HG02943 (cell line): ENCODE results near the gene RABGAP1L.
"Not testable (repeated sequence)": the region's sequence is repeated elsewhere in the genome, so short reads cannot be mapped to it uniquely, and the experiment has no call there.

Experiments used
- ATAC-seq: cut with Tn5 transposase; IDR thresholded peaks from one replicate; pipeline ENCODE4 v1.9.1; 2021; ENCODE audit warnings: mild to moderate bottlenecking, low read depth, moderate library complexity; ENCODE audit not compliant: unreplicated experiment

The RABGAP1L gene

DNA sequence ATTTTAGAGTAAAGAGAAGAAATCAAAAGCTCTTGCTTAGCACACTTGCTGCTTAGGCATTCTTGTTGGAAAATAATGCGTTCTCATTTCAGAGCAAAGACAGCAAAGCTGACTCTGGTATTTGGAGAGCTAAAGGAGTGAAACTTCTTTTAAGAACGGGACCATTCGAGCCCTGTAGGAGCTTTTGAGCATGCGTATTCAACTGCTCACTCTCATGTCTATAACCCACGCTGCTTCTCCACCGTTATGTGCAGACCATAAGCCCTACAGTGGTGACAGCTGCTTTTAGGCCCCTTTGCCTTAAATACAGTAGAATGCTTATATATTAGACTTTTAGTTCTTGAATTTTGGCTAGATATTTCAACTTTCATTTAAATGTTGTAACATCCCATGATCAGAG is 626.2 kb downstream of the RABGAP1L start:
- no peak for ATAC-seq

DNA sequence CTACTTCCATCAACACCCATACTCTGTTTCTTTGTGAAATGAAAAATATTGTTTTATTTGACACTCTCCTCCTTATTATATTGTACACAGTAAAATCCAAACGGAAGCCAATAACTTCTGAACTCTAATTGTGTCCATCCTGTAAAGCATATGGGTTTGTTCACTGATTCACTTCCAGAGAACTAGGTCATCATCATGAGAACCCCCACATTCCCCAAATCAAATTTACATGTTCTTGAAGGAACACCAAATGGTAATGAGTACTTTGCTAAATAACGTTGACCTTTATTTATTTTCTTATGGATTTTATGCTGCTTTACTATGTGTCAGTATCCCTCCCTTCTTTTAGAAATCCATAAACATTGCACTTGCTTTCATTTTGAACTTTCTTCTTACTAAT is 627.0 kb downstream of the RABGAP1L start:
- no peak for ATAC-seq

DNA sequence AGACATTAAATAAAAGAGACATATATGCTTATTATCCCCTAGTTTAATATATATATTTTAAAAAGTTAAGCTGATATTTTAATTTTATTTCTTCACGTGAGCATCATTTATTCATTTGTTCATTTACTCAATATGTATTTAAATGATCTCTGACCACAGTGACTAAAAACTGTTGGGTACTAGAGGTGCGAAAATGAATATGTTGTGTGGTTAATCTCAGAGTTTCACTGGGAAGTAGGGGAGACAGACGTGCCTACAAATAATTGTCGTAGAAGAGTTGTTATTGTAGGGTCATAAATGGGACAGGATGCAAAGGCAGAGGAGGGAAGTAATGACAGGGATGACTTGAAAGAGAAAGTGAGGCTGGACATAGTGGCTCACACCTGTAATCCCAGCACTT is 627.4 kb downstream of the RABGAP1L start:
- no peak for ATAC-seq

DNA sequence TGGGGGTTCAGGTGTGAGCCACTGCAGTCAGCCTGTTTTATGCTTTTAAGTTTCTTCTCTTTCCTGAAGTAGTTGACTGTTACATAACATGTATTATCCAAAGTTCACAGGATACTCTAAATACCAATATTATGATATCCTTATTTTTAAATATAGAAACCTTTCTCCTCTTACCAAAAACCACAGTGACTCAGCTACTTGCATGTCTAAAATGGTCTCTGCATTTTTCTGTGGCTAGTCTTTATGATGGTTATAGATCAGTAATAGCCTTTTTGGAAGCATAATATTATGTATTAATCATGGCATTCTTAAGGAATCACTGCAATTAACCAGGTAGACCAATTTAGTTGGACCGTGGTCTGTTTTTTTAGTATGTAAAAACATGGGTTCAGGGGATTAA is 629.7 kb downstream of the RABGAP1L start:
- no peak for ATAC-seq

DNA sequence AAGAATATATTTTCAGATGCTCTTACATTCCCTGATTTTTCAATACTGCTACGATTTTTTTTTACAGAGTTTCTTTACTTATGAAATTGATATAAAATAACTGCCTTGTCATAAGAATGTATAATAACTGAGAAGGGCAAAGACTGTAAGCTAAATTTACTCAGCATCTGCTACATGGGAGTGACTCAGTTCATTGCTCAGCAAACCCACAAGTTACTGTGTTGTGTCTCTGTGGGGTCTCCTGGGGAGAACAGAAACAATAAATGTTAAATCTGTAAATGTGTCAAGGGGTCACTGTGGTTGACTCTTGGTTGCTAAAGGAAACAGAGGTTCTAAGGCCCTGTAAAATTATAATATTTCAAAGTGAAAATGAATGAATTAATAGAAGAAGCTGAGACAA is 630.1 kb downstream of the RABGAP1L start:
- peak; percentile 87 for ATAC-seq

DNA sequence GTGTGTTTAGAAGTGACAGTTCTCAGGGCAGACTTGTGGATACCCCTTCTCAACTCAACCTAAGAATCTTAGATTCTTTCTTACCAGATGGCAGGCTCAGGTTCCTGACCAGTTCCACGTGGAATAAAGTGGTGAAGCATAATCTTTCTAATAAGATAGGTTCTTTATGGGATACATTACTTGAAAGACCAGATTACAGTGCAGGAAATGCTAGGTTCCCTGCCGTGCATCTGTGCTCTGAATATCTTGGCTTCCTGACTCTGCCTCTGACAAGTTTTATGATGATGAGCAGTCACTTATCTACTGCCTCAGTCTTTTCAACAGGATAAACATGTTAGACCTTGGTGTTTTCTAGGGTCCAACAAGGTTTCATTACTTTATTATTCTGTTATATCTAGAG is 632.5 kb downstream of the RABGAP1L start:
- ATAC-seq: no peak

DNA sequence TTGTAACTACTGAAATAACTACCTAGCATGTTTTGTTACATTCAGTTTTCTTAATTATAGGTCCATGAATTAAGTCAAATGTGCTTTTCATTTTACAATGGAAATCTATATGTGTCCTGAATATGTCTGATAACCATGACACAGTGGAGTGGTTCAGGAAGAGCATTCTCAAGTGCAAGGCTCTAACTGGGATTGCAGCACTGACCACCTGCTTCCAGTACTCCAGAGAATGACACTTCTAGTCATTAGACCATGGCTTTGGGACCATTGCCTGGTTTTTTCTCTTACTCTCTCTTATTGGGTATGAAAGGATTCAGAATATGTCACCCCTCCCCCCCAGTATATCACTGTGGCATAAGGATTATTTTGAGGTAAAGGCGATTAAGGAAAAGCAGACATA is 635.5 kb downstream of the RABGAP1L start:
- no peak for ATAC-seq

DNA sequence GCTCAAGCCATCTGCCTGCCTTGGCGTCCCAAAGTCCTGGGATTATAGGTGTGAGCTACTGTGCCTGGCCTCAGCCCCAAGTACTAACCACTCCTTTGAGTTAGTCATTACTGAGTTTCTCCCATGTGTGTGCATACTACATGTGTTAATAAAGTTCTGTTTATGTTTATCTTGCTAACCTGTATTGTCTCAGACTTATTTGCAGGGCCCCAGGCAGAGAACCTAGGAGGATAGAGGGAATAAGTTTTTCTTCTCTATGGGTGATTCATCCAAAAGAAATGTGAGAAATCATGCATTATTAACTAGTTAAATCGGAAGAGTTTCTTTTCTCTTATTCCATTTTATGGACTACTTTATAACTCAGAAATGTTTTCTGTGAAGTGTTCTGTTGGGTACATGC is 636.5 kb downstream of the RABGAP1L start:
- ATAC-seq: no peak

DNA sequence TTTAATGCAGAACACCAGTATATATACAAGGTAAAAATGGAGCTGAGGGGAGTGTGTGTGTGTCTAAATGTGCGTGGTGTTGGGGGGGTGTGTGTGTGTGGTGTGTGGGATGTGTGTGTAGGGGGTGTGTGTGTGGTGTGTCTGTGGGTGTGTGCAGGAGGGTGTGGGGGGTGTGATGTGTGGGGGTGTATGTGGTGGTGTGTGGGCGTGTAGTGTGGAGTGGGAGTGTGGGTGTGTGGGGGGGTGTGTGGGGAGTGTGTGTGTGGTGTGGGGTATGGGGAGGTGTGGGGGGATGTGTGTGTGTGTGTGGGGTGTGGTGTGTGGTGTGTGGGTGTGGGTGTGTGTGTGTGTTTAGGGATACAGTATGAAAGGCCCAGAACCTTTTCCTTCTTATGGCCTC is 638.1 kb downstream of the RABGAP1L start:
- ATAC-seq: no peak

GRCh38 chr1:174799136-174799479 is 639.8 kb downstream of the RABGAP1L start:
- no peak for ATAC-seq

DNA sequence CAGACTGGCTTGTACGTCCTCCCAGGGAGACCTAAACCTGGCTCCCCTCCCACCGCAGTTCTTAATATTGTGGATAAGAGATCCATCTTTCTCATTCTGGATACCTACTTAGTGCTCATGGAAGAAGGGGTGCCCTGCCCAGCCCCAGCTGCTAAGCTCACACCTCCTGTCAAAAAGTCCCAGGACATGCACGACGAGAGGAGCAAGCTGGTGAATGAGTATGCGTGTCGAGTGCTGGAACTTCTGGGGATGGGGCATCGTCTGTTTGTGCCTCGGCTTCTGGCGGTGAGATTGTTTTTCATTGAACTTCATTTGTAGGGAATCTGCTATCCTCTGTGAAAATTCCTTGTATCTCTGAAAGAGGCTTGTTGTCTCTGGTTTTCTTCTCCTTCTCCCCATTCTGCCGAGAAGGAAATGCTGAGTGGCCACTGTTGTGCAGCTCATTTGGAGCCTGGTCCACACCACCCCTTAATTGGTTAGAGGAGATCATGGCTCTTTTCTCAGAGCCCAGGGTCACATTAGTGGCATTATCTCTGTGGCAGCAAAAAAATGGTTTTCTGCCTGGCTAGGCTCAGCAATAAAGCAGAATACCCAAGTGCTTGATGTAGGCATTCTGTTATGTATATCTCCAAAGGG is 641.0 kb downstream of the RABGAP1L start:
- ATAC-seq: no peak

- ATAC-seq: no peak
Measured at GRCh38 chr1:174800876-174801275, 641.6 kb downstream of the RABGAP1L start.

GRCh38 chr1:174809755-174810280 is 650.5 kb downstream of the RABGAP1L start:
- no peak for ATAC-seq

DNA sequence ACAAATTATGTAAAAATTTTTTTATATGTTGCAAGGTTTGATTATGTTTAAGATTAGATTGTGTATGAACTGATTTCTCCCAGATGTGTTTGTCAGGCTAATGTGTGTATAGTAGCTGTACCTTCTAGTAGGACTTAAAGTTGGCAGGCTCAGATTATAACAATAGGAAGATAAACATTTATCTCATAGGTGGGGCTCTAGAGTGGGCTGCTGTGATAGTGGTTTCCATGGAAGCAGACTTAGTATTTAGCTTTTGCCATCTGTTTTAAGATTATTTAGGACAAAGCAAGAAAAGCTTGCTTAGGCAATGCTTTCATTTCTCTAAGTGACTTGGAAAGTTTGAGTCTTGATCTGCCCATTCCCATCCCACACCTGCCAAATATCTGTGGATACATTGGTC is 652.7 kb downstream of the RABGAP1L start:
- ATAC-seq: no peak

GRCh38 chr1:174812656-174813055 is 653.3 kb downstream of the RABGAP1L start:
- no peak for ATAC-seq

GRCh38 chr1:174815036-174815435 is 655.7 kb downstream of the RABGAP1L start:
- no peak for ATAC-seq

DNA sequence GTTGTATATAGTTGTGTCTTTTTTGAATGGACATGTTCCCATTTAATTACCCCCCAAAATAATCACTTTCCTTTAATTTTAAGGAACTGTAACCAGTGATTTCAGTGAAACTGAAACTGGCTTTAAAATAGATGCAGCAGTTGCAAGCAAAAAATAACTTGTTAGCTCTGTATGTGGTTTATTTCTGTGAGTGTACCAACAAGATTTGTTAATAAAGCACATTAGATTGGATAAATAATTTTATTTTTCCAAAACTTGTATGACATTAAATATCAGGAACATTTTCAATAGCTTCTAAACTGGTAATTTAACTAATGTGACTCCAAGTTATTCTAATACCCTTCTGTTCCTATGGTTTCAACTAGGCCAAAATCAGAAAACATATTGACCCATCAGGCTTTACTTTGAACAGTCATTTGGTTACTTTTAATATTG is 656.2 kb downstream of the RABGAP1L start:
- ATAC-seq: peak; percentile 59

GRCh38 chr1:174816621-174817020 is 657.3 kb downstream of the RABGAP1L start:
- not testable (repeated sequence) for ATAC-seq

- no peak for ATAC-seq
Measured at GRCh38 chr1:174818014-174818616, 658.8 kb downstream of the RABGAP1L start.

DNA sequence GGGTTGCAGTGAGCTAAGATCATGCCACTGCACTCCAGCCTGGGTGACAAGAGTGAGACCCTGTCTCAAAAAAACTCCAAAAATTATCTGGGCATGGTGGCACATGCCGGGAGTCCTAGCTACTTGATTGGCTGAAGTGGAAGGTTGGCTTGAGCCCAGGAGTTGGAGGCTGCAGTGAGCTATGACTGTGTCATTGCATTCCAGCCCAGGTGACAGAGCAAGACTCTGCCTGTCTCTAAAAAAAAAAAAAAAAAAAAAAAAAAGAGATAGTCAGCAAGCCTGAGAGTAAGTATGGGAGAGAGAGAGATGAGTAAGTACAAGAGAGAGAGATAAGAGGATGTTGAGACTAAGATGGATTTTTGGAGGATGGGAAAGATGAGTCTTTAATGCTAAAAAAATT is 659.6 kb downstream of the RABGAP1L start:
- ATAC-seq: no peak

GRCh38 chr1:174819596-174819995 is 660.3 kb downstream of the RABGAP1L start:
- no peak for ATAC-seq

GRCh38 chr1:174825127-174825526 is 665.8 kb downstream of the RABGAP1L start:
- ATAC-seq: no peak
